HG02759 (cell line): ENCODE data around the gene LILRB2.
"Not testable (repeated sequence)": the region's sequence is repeated elsewhere in the genome, so short reads cannot be mapped to it uniquely, and the experiment has no call there.

Experiments
- ATAC-seq: cut with Tn5 transposase; IDR thresholded peaks from one replicate; pipeline ENCODE4 v1.9.1; 2021; ENCODE audit warnings: mild to moderate bottlenecking, moderate library complexity; ENCODE audit not compliant: unreplicated experiment

The LILRB2 gene

DNA sequence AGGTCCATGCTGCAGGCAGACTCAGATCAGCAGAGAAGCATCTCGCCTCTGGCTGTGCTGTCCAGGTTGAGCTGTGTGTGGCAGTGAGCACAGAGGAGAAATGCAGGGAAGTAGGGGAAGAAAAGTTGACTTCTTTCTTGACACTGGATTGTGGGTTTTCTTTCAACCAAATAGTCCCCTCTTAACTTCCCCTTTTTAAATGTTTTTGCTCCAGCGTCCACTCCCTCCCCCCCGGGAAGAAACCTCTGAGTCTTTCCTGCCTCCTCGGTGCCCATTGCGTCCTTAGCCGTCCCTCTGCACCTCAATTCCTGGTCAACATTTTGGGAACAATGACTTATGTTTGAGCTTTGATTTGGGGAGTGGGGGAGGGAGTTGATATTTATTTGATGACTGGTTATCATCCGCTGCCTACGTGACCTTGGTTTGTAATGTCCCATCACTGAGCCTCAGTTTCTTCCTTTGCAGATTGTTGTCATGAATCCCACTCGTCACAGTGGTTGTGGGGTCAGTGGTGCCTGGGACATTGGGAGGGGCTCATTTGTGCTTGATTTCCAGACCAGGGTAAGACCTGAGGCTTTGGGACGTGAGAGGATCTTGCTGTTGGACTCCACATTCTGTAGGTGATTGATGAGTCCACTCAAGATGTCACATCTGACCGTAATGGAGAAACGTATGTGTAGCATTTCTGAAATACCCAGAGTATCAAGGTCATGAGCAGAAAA is at the start of gene LILRB2:
Gene LILRB2 (minus strand): TSS at position 104 of the 722 bp plus-strand sequence. CDS start 614 bp downstream, outside the sequence.
- ATAC-seq, result no peak

DNA sequence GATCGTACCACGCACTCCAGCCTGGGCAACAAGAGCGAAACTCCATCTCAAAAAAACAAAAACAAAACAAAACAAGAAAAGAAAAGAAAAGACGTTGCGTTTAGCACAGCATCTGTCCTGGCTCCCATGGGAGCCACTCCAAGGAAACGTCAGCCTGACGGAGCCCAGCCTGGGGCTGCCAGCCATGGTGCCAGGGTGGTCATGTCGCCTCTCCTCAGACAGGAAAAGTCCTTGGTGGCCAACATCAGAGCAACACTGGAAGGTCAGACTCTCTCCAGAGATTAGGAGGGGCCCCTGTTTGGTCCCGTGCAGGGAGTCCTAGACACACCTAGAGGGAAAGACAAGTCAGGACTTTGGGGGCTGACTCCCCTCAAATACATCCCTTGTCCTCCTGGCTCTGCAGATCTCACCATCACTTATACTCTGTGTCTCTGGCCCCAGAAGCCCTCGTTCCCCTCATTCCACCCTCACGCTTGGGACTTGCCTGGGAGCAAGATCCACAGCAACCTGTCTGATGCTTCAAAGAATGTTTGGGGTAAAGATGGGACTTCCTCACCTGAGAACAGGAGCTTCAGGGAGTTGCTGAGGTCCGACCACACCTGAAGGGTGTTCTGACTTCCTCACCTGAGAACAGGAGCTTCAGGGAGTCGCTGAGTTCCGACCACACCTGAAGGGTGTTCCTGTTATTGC is 48.7 kb upstream of the LILRB2 start:
- ATAC-seq, result no peak

DNA sequence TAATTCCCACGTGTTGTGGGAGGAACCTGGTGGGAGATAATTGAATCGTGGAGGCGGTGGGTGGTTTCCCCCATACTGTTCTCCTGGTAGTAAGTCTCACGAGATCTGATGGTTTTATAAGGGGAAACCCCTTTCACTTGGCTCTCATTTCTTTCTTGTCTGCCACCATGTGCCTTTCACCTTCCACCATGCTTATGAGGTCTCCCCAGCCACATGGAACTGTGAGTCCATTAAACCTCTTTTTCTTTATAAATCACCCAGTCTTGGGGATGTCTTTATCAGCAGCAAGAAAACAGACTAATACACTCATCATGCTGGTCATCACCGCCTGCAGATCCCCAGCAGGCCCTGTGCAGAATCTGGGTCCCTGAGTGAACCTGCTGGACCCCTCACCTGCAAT is 47.9 kb upstream of the LILRB2 start:
- ATAC-seq, result not testable (repeated sequence)

DNA sequence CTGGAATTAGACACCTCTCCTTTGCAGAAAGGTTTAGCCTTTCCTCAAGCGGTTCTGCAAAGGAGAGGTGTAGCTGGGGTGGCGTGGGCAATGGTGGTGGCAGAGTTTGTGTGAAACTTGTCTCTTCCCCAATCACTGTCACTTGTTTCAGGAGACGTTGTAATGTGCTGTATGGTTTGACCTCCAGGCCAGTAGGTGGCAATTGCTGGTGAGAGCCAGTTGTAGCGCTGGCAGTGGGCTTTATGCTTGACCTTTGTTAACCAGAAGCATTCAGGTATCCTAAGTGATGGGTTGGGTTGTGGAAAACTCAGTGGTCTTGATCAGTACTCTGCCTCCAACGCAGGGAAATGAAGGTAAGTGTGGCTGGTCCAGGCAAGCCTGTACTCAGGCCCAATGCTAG is 44.7 kb upstream of the LILRB2 start:
- ATAC-seq, result no peak

DNA sequence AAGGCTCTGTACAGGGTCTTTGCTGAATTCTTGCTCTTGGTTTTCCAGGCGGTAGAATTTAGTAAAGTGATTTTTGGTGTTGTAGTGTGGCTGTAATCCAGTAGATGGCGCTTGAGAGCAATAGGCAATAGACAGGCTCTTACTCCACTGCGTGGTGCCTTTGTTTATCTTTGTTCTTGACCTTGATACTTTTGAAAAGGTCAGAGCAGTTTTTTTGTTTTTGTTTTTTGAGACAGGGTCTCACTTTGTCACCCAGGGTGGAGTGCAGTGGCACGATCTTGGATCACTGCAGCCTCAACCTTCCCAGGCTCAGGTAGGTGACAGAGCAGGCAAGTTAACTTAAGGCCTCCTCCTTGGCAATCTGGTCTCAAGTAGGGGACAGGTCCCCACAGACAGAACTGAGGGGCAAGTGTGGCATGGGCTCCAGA is 44.3 kb upstream of the LILRB2 start:
- no peak for ATAC-seq

DNA sequence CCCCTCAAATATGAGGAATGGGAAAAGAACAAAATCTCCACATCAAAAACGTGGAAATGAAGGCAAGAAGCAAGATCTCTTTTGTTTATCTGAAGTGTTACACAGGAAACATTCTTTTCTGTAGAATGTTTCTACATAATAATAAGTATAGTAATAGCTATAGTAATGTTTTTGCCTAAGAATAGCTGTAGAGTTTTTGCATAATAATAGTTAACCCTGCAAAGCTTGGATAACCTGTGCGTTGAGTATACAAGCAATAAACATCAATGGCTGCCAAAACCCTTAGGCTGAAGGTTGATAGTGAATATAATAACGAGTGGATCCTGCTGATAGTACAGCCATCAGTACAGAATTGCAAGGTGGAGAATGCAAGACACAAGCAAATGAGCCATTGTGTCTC is 43.2 kb upstream of the LILRB2 start:
- ATAC-seq, result no peak

DNA sequence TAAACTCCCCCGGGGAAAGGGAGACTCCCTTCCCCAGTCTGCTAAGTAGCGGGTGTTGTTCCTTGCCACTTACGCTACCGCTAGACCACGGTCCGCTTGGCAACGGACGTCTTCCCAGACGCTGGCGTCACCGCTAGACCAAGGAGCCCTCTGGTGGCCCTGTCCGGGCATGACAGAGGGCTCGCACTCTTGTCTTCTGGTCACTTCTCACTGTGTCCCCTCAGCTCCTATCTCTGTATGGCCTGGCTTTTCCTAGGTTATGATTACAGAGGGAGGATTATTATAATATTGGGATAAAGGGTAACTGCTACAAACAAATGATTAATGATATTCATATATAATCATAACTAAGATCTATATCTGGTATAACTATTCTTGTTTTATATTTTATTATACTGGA is 42.0 kb upstream of the LILRB2 start:
- ATAC-seq, result not testable (repeated sequence)

DNA sequence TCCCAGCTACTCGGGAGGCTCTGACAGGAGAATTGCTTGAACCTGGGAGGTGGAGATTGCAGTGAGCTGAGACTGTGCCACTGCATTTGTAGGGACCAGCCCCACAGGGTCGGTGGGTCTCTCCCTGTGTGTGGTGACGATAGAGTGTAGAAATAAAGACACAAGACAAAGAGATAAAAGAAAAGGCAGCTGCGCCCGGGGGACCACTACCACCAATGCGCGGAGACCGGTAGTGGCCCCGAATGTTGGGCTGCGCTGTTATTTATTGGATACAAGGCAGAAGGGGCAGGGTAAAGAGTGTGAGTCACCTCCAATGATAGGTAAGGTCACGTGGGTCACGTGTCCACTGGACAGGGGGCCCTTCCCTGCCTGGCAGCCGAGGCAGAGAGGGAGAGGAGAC is 41.4 kb upstream of the LILRB2 start:
- not testable (repeated sequence) for ATAC-seq

DNA sequence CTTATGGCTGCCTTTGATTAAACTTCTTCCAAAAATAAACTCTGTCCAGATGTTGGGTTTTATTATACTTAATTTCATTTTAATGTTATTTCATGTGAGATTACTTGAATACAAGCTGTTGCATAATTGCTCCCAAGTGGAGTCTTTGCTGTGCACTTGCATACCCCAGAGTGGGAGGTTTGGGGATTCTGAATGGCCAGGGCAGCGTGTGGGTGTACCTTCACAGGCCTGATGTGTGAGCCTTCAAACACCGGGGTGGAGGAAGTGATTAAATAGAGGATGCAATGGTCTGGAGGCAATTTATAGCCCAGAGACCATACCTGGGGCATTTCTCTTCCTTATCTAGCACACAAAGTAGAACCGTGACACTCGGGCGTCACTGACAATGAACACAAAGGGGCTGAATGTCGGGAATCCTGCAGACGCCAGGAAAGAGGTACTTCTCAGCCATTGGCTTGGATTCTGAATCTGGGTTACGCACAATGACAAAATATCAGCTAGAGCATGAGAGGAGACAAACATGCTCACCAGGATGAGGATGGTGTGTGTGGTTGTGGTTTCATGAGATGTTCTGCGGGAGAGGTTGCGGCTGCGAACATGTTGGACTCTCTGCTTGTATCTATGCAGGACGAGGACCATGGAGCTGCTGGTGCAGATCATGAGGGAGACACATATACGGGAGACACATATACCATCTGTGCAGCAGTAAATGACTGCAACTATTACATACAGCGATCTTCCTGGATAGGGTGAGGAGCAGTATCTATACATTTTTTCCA is 39.2 kb upstream of the LILRB2 start:
- ATAC-seq, result no peak

DNA sequence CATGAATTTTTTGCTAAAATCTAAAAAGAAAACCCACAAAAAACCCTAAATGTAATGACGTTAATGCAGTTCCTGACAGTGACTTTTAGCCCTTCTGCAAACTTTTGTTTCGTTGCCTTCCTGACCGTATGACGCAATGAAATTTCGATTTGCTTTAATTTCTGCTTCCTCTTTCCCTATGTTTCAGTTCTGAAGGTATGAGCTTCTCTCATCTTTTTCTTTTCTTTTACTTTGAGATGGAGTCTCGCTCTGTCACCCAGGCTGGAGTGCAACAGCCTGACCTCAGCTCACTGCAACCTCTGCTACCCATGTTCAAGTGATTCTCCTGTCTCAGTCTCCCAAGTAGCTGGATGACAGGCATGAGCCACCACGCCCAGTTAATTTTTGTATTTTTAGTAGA is 38.1 kb upstream of the LILRB2 start:
- ATAC-seq, result no peak

DNA sequence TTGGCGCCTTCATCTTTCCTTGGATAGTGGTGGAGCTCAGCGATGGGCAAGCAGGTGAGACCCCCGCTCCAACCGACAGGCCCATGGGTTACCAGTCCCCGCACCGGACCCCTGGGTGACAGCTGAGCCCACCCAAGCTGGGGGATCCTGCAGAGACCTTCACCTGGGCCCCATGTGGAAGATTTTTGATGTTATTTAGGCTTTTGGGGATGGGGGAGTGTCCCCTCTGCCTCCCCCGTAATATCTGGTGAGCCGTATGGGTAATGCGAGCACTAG is 37.0 kb upstream of the LILRB2 start:
- no peak for ATAC-seq

DNA sequence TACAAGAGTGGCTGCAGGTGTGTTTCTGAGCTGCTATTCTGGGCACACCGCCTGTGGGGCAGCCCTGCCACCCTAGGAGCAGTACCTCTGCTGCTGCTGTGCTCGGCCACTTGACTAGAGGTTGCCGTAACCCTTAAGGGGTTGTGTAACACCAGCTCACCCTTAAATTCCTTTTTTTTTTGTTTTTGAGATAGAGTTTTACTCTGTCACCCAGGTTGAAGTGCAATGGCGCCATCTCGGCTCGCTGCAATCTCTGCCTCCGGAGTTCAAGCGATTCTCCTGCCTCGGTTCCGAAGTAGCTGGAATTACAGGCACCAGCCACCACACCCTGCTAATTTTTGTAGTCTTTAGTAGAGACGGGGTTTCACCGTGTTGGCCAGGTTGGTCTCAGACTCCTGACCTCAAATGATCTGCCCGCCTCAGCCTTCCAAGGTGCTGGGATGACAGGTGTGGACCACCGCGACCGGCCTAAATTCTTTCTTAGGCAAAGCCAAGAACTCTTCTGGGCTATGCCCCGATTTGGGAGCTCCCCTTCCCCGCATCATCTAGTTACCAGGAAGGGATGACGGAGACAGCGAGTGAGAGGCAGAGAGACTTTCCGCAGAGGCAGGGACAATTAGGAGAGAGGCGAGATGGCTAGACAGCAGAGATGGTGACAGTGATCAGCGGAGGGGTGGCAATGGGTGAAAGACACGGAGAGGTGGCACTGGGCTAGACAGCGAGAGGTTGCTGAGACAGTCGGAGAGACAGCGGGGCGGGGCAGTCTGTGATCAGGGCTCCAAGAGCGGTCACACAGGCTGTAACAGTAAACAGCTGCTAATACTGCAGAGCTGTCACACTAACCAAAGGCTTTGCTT is 36.4 kb upstream of the LILRB2 start:
- ATAC-seq, result no peak

DNA sequence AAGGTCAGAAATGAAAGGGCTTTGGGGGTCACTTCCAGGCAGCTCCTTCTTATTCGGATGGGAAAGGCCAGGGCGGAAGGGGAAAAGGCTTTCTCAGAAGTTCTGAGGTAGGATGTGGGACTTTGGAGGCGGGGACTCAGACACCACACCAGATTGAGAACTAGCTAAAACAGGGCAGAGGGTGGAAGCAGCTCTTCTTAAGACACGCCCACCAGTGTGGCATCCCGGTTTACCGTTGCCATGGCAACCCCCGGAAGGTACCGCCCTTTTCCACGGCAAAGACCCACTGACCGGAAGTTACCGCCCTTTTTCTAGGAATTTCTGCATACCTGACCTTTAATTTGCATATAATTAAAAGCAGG is 35.8 kb upstream of the LILRB2 start:
- no peak for ATAC-seq

DNA sequence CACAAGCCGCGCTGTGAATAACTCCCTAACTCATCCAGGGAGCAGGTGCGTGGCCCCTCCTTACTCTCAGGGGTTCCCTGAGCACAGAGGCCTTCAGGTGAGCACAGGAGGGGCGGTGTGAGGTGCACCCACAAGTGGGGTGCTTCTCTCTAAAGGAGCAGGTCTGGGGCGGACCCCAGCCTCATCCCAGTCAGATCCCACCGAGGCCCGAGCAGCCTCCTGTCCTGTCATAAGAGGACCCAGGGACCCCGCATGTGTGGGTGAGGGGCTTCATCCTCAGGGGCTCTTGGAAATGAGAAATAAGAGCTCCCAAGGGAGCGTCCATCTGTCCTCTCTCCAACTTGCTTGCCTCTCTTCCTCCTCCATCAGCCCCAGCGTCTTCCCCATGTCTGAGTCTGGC is 35.0 kb upstream of the LILRB2 start:
- no peak for ATAC-seq

DNA sequence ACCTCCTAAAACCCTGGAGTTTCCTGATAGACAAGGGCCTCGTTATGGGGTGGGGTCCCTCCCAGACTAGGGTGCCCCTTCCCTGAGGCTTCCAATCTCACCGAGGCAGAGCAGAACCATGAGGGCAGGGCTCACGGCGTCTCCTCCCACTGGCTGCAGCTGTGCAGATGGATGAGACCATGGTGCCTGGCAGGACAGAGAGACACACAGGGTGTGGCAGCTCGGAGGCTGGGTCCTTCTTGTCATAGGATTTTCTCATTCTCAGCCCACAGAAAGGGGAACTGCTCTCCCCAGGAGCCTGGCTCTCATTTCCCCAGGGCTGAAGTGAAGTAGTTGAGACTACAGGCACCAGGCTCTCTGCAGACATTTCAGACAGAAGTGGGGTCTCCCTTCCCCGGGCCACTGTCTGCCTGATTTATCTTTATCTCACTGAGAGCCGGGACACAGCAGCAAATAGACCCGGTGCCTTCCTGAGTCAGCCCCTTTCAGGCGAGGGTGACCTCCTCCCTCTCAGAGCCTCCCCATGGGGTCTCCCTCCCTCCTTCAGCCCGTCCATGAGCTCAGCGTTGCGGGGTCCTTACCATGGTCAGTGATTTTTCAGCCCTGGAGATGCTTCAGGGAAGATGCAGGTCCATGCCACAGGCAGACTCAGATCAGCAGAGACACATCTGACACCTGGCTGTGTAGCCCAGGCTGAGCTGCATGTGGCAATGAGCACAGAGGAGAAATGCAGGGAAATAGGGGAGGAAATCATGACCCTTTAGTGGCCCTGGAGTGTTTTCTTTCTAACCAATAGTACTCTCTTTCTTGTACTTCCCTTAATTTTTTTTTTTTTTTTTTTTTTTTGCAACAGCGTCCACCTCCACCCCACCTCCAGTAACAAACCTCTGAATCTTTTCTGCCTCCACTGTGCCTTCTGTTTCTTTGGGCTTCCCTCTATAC is 31.8 kb upstream of the LILRB2 start, which contains the start of gene LILRA5:
Gene LILRA5 (minus strand): TSS at position 731 of the 942 bp plus-strand sequence. CDS start 147 bp downstream, at position 584.
- no peak for ATAC-seq

DNA sequence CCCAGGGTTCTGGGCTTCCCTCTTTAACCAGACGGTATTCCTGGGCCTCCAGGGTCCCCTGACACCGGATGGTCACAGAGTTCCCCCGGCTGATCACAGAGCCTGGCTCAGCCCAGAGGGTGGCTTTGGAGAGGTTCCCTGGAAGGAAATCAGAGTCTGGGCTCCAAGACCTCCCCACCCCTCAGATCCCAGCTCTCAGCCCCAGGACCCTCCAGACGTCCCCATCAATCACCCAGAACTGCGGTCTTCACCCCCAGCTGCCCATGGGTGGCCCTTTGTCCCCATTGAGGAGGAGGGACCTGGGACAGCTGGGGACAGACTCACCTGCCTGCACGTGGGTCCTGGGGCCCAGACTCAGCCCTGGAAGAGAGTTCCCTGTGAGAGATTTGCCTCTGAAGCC is 31.1 kb upstream of the LILRB2 start:
- ATAC-seq, result no peak

DNA sequence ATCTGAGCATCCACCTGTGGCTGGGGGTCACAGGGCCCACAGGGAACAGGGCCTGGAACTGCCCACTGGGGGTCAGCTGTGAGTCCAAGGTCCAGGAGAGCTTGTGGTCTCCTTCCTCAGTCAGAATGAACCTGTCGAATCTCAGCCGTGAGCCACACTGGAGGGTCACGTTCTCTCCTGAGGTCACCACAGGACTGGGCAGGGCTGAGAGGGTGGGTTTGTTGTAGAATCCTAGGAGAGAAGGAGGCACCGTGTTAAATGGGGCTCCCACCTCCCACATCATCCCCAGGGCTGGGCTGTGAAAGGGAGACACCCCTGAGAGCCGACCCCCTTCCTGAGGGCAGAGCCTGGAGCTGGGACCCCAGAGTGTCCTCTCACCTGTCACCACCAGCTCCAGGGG is 30.6 kb upstream of the LILRB2 start:
- ATAC-seq, result no peak

DNA sequence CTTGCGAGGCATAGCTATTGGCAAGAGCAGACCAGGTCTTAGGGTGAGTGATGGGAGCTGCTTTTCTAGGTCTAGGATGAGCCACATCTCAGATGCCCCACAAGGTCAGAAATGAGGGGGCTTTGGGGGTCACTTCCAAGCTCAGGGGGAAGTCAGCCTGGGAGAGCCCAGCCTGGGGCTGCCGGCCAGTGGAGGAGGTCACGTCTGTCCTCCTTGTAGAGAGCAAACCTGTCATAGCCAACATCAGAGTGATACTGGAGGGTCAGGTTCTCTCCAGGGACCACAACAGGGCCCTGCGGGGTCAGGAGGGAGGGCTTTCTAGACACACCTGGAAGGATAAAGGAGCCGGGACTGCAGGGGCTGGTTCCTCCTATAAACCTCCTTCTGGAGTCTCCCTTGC is 29.6 kb upstream of the LILRB2 start:
- ATAC-seq, result no peak

DNA sequence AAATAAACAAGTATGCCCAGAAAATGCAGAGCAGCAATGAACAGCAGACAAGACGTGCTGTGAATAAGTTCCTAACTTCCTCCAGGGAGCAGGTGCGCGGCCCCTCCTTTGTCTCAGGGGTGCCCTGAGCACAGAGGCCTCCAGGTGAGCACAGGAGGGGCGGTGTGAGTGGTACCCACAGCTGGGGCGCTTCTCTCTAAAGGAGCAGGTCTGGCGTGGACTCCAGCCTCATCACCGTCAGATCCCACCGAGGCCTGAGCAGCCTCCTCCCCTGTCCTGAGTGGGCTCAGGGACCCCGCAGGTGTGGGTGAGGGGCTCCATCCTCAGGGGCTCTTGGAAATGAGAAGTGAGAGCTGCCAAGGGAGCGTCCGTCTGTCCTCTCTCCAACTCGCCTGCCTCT is 28.9 kb upstream of the LILRB2 start:
- ATAC-seq, result no peak
